PC-3 (cell line): ENCODE measurements around the gene KLF13. TPM values are rescaled to one million over a fixed set of nuclear protein-coding genes. Genes with fewer than 3 reads are reported as not detected.

Experiments used
- ATAC-seq: fragments of 200-7000 bp; cut with Tn5 transposase; 2 replicates; pipeline ENCODE4 v1.9.1; 2020; ENCODE audit warnings: mild to moderate bottlenecking, moderate library complexity
- BruUV-seq: library from RNA; stranded (reverse); fragments of 400-500 nt; replicated peaks from 2 replicates; lab custom pipeline; 2021; lab: Mats Ljungman, UMichigan
- CTCF ChIA-PET: fragments of 300-600 bp; sonication (Branson Sonifier 250); formaldehyde crosslinking; loops from one replicate; lab custom pipeline; 2022; ENCODE audit warnings: antibody characterized with exemption; lab: Charles Lee
- POLR2A ChIA-PET: fragments of 300-600 bp; sonication (Branson Sonifier 250); formaldehyde crosslinking; loops from one replicate; lab custom pipeline; 2022; ENCODE audit warnings: antibody characterized with exemption; ENCODE audit not compliant: unreplicated experiment; lab: Charles Lee
- DNase-seq: peaks from one replicate; pipeline ENCODE4 v3.0.0-alpha.2; 2015
- H2AFZ ChIP-seq: fragments of 300-600 bp; sonication (generic); 2 replicates; pipeline ENCODE4 v1.6.0; 2016; ENCODE audit warnings: antibody characterized with exemption, low read length
- H3F3A ChIP-seq: fragments of 300-600 bp; sonication (generic); one replicate; pipeline ENCODE4 v1.6.0; 2017; ENCODE audit warnings: antibody characterized with exemption, low read length, control low read depth, mild to moderate bottlenecking; ENCODE audit not compliant: unreplicated experiment
- H3K27ac ChIP-seq: fragments of 300-600 bp; sonication (generic); 2 replicates; pipeline ENCODE4 v1.5.1; 2016; ENCODE audit warnings: mild to moderate bottlenecking, low read length
- H3K27me3 ChIP-seq: fragments of 300-600 bp; sonication (generic); 2 replicates; pipeline ENCODE4 v1.6.1; 2016; ENCODE audit warnings: low read length, mixed read lengths
- H3K36me3 ChIP-seq: fragments of 300-600 bp; sonication (generic); 2 replicates; pipeline ENCODE4 v1.6.1; 2016; ENCODE audit warnings: low read depth, mixed run types, low read length, mixed read lengths
- H3K4me1 ChIP-seq: fragments of 300-600 bp; sonication (generic); 2 replicates; pipeline ENCODE4 v1.5.1; 2016; ENCODE audit warnings: low read length; ENCODE audit not compliant: insufficient read depth
- H3K4me2 ChIP-seq: fragments of 300-600 bp; sonication (generic); 2 replicates; pipeline ENCODE4 v1.6.0; 2016; ENCODE audit warnings: low read length
- H3K4me3 ChIP-seq: fragments of 300-600 bp; sonication (generic); 2 replicates; pipeline ENCODE4 v1.5.1; 2016; ENCODE audit warnings: mild to moderate bottlenecking, low read length, mixed read lengths
- H3K79me2 ChIP-seq: fragments of 300-600 bp; sonication (generic); 2 replicates; pipeline ENCODE4 v1.6.1; 2017; ENCODE audit warnings: low read length, mixed read lengths
- H3K9ac ChIP-seq: fragments of 300-600 bp; sonication (generic); 2 replicates; pipeline ENCODE4 v1.6.0; 2016; ENCODE audit warnings: mild to moderate bottlenecking, low read length
- H3K9me2 ChIP-seq: fragments of 300-600 bp; sonication (generic); replicated peaks from 2 replicates; pipeline ENCODE4 v1.6.1; 2016; ENCODE audit warnings: mixed run types, low read length, mixed read lengths
- H3K9me3 ChIP-seq: fragments of 300-600 bp; sonication (generic); 2 replicates; pipeline ENCODE4 v1.6.1; 2016; ENCODE audit warnings: low read length, mixed read lengths
- H4K20me1 ChIP-seq: fragments of 300-600 bp; sonication (generic); 2 replicates; pipeline ENCODE4 v1.6.1; 2016; ENCODE audit warnings: low read length, mixed read lengths
- EZH2 ChIP-seq: fragments of 300-600 bp; sonication (generic); IDR thresholded peaks from one replicate; pipeline ENCODE4 v1.6.1; 2017; ENCODE audit warnings: antibody characterized with exemption, mild to moderate bottlenecking, low read length; ENCODE audit not compliant: unreplicated experiment
- EZH2phosphoT487 ChIP-seq: fragments of 300-600 bp; sonication (generic); IDR thresholded peaks from 2 replicates; pipeline ENCODE4 v1.6.1; 2018; ENCODE audit warnings: mild to moderate bottlenecking, antibody characterized with exemption, low read length, borderline replicate concordance
- intact Hi-C: fragments of 100-400 bp; cut with micrococcal nuclease; formaldehyde crosslinking; loops from 2 replicates; pipeline ENCODE4 v1.9.0; 2023
- total RNA-seq: library from RNA; depleted of rRNA; stranded (reverse); fragments of >200 nt; gene quantifications from 2 replicates; pipeline ENCODE4 v1.2.3, GENCODE V29; 2014
- TF ChIP-seq, protein P1 (sequence below): fragments of 300-600 bp; sonication (generic); conservative IDR thresholded peaks from 2 replicates; pipeline ENCODE4 v1.5.1; 2017; ENCODE audit warnings: antibody characterized with exemption, low read depth, mild to moderate bottlenecking, low read length

The KLF13 gene
- total RNA-seq, 1 experiment from 2014 or later = 11.4 TPM

DNA sequence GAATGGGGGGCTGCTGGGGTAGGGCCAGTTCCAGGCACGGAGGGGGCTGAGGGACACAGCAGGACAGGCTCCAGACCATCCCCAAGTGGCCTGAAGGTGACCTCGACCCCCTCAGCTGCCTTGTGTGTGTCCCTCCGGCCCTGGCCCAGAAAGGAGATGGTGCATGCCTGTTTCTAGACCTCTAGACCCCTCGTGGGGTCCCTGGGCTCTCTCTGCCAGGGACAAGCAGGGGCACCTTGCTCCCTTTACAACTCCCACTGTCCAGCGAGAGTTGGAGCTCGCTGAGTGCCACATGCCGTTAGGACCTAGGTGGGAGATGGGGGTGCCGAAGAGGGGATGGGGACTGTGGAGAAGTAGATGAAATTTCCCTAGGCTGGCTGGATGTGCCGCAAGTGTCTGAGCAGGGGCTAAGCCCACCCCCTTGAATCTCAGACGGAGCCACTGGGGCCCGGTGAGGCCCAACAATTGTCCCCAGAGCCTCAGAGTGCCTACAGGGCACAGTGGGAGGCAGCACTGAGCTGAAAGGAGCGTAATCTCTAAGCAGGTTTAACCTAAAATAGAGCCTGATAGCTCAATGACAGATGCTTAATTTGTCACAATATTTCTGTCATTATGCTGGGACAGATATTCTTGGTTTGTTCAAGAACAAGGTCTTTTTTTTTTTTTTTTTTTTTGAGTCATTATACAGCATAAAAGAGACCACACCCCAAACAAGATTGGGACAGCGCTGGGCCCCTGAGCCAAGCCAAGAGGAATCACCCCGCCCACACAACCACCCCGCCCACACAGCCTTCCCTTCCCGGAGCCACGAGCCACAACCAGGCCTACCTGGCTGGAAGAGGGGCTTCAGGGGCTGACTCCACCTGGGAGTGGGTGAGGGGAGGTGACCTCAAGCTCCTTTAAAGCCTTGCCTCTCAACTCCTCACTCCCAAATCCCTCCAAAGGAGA is 23.6 kb upstream of the KLF13 start:
- ChIA-PET CTCF (no interaction called here), POLR2A (no interaction called here)
- no peaks in the 10 kb centered on the region for H3K79me2 ChIP-seq
- H3K27me3 ChIP-seq = peaks cover 18% of the 10 kb centered on the region
- H3K36me3 ChIP-seq = no peaks in the 10 kb centered on the region
- ATAC-seq (no peak), DNase-seq (no peak)
- TF ChIP-seq EZH2phosphoT487 (no peak), EZH2 (no peak)
- TF ChIP-seq, protein P1, sequence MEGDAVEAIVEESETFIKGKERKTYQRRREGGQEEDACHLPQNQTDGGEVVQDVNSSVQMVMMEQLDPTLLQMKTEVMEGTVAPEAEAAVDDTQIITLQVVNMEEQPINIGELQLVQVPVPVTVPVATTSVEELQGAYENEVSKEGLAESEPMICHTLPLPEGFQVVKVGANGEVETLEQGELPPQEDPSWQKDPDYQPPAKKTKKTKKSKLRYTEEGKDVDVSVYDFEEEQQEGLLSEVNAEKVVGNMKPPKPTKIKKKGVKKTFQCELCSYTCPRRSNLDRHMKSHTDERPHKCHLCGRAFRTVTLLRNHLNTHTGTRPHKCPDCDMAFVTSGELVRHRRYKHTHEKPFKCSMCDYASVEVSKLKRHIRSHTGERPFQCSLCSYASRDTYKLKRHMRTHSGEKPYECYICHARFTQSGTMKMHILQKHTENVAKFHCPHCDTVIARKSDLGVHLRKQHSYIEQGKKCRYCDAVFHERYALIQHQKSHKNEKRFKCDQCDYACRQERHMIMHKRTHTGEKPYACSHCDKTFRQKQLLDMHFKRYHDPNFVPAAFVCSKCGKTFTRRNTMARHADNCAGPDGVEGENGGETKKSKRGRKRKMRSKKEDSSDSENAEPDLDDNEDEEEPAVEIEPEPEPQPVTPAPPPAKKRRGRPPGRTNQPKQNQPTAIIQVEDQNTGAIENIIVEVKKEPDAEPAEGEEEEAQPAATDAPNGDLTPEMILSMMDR = no peak
- H4K20me1 ChIP-seq = no peaks in the 10 kb centered on the region
- H3K4me1 ChIP-seq = peaks cover under 1% of the 10 kb centered on the region; the same call in 1 of the 2 replicates
- H3K9me3 ChIP-seq = no peaks in the 10 kb centered on the region
- no peaks in the 10 kb centered on the region for H3K9me2 ChIP-seq
- BruUV-seq = no TSS peak
- intact Hi-C loops = no loop called here
- no peaks in the 10 kb centered on the region for H3F3A ChIP-seq
- H3K9ac ChIP-seq = no peak overlapping the region
- H3K27ac ChIP-seq = no peak overlapping the region
- no peak overlapping the region for H3K4me3 ChIP-seq
- no peak overlapping the region for H3K4me2 ChIP-seq
- no peak overlapping the region for H2AFZ ChIP-seq

DNA sequence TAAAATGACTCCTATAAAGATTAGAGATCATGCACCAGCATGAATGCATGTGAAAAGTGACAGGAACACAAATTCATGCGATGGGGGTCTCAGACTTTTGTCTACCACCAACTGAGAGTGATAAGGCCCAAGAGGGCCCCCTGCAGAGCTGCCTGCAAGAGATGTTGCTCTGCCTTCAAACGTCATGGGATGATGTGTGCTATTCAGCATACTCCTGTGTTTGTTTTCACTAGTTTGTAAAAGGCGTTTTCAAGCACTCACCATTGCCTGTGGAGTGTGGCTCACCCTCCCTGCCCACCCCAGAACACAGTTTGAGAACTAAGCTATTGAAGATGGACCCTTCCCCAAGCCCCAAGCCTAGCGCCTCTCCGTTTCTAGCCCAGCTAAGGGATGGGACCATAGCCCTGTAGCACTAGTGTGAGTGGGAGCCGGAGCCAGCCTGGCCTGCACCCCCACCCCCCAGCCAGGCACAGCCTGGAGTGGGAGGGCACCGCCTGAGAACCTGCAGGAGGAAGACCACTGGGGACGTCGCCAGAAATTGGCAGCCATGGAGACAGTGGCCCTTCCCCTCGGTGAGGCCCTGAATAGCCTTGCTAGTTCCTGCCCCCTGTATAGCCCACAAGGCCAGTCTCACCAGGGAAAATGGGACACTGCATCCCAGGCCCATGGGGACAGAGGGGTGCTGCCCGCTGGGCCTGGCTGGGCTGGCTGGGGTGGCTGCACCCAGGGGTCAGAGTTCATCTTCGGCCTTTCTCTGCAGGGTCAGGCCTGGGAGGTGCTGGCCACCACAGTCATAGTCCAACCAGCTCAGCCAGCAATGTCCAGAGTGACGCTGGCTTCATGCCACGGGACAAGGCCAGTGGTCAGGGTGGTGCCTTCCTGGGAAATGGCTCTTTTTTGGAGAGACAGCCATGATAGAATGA is 22.6 kb upstream of the KLF13 start:
- DNase-seq = no peak
- Histone ChIP-seq H3K27me3 (peaks cover 18% of the 10 kb centered on the region), H3K4me3 (no peak overlapping the region), H4K20me1 (no peaks in the 10 kb centered on the region), H3K9me2 (no peaks in the 10 kb centered on the region), H3K36me3 (no peaks in the 10 kb centered on the region), H3K9ac (no peak overlapping the region), H3K4me1 (no peaks in the 10 kb centered on the region), H3K9me3 (no peaks in the 10 kb centered on the region), H3K27ac (no peak overlapping the region), H3K4me2 (no peak overlapping the region), H2AFZ (no peak overlapping the region), H3K79me2 (no peaks in the 10 kb centered on the region), H3F3A (no peaks in the 10 kb centered on the region)
- CTCF ChIA-PET = no interaction called here
- POLR2A ChIA-PET = no interaction called here
- intact Hi-C loops = no loop called here
- no TSS peak for BruUV-seq
- TF ChIP-seq, protein P1 = no peak
- no peak for TF ChIP-seq EZH2phosphoT487
- TF ChIP-seq EZH2 = no peak
- no peak for ATAC-seq
